Suprapubic skin (tissue), 4 donors: ENCODE results near the gene RABAC1. TPM values are rescaled to one million over a fixed set of nuclear protein-coding genes. Genes with fewer than 3 reads are reported as not detected.
"Not testable (repeated sequence)": the region's sequence is repeated elsewhere in the genome, so short reads cannot be mapped to it uniquely, and the experiment has no call there.

Experiments used
- DNase-seq, 2 donors: peaks; one replicate each; pipeline ENCODE4 v3.0.0-alpha.2; 2019; ENCODE audit warnings: low spot score in 2 of 2
- H3K27ac ChIP-seq: fragments of 200-600 bp; sonication (generic); one replicate; pipeline ENCODE4 v1.5.1; 2019
- H3K27me3 ChIP-seq: fragments of 200-600 bp; sonication (generic); one replicate; pipeline ENCODE4 v1.5.1; 2019
- H3K36me3 ChIP-seq: fragments of 200-600 bp; sonication (generic); one replicate; pipeline ENCODE4 v1.5.1; 2019
- H3K4me1 ChIP-seq: fragments of 200-600 bp; sonication (generic); one replicate; pipeline ENCODE4 v1.5.1; 2019
- H3K4me3 ChIP-seq: fragments of 200-600 bp; sonication (generic); one replicate; pipeline ENCODE4 v1.5.1; 2019; ENCODE audit warnings: mild to moderate bottlenecking
- H3K9me3 ChIP-seq: fragments of 200-600 bp; sonication (generic); one replicate; pipeline ENCODE4 v1.5.1; 2019
- CTCF ChIP-seq, 2 donors: fragments of 200-600 bp in 1 of 2; fragments of 450-650 bp in 1 of 2; sonication (generic) in 1 of 2; IDR thresholded peaks; one replicate each; pipeline ENCODE4 v1.5.1; 2016 to 2019; ENCODE audit warnings: antibody characterized with exemption in 2 of 2, mild to moderate bottlenecking in 1 of 2, moderate library complexity in 1 of 2
- EP300 ChIP-seq: sonication (generic); formaldehyde crosslinking; IDR thresholded peaks from one replicate; pipeline ENCODE4 v1.6.1; 2017; ENCODE audit warnings: antibody characterized with exemption
- POLR2A ChIP-seq, 2 donors: fragments of 450-650 bp; IDR thresholded peaks; one replicate each; pipeline ENCODE4 v1.6.1; 2017; ENCODE audit warnings: antibody characterized with exemption in 2 of 2, mild to moderate bottlenecking in 2 of 2, moderate library complexity in 2 of 2
- POLR2AphosphoS5 ChIP-seq, 3 donors: sonication (generic); formaldehyde crosslinking; IDR thresholded peaks; one replicate each; pipeline ENCODE4 v1.6.1; 2017; ENCODE audit warnings: antibody characterized with exemption in 3 of 3
- WGBS: methylation state at CpG from one replicate; pipeline ENCODE4 v1.1.5; 2018; 5-methylcytosine and 5-hydroxymethylcytosine counted together
- total RNA-seq, 4 donors: library from RNA; depleted of rRNA; stranded (reverse); fragments of >200 nt; gene quantifications; one replicate each; pipeline ENCODE4 v1.1.0, GENCODE V29; 2016

RABAC1 gene
- total RNA-seq, 4 donors from 2014 or later = 75.2 to 137 (median 125) TPM

GRCh38 chr19:41995959-41996797 is 37.1 kb upstream of the RABAC1 start:
- TF ChIP-seq POLR2A (IDR thresholded peaks at IDR 0.05) = no peak
- no peak for TF ChIP-seq POLR2AphosphoS5 (IDR thresholded peaks at IDR 0.05)
- TF ChIP-seq EP300 = no peak
- TF ChIP-seq CTCF (IDR thresholded peaks at IDR 0.05) = no peak
- H3K4me1 ChIP-seq = peaks cover 29% of the 10 kb centered on the region
- H3K9me3 ChIP-seq = no peaks in the 10 kb centered on the region
- DNase-seq = no peak
- H3K27ac ChIP-seq = no peak overlapping the region
- no peaks in the 10 kb centered on the region for H3K36me3 ChIP-seq
- H3K27me3 ChIP-seq = peaks cover 99% of the 10 kb centered on the region
- WGBS = 35% methylated on average over 12 of the region's 12 CpGs
- no peak overlapping the region for H3K4me3 ChIP-seq

GRCh38 chr19:41994994-41995958 is 36.2 kb upstream of the RABAC1 start:
- no peak for TF ChIP-seq CTCF (IDR thresholded peaks at IDR 0.05)
- TF ChIP-seq POLR2A (IDR thresholded peaks at IDR 0.05) = no peak
- TF ChIP-seq EP300 = no peak
- TF ChIP-seq POLR2AphosphoS5 (IDR thresholded peaks at IDR 0.05) = no peak
- WGBS = 85% methylated on average over 19 of the region's 19 CpGs
- no peaks in the 10 kb centered on the region for H3K9me3 ChIP-seq
- H3K27ac ChIP-seq = no peak overlapping the region
- no peak for DNase-seq
- H3K36me3 ChIP-seq = no peaks in the 10 kb centered on the region
- H3K4me1 ChIP-seq = peaks cover 29% of the 10 kb centered on the region
- peaks cover 98% of the 10 kb centered on the region for H3K27me3 ChIP-seq
- no peak overlapping the region for H3K4me3 ChIP-seq

GRCh38 chr19:41994521-41994971 is 35.4 kb upstream of the RABAC1 start:
- 27% methylated on average over 12 of the region's 13 CpGs for WGBS
- H3K27me3 ChIP-seq = peaks cover 96% of the 10 kb centered on the region

GRCh38 chr19:41993612-41994483 is 34.7 kb upstream of the RABAC1 start, which contains the start of gene ATP1A3:
TSS of gene ATP1A3 (minus strand) at chr19:41994230. CDS start at chr19:41994076, 154 bp downstream.
- H3K27me3 ChIP-seq = peaks cover 89% of the 10 kb centered on the region
- H3K4me3 ChIP-seq = peak within 1 kb of the TSS; percentile 44

More at GRCh38 chr19:41994521-41994971, 35.4 kb upstream of the RABAC1 start:
- Histone ChIP-seq H3K9me3 (no peaks in the 10 kb centered on the region), H3K36me3 (no peaks in the 10 kb centered on the region), H3K4me1 (peaks cover 29% of the 10 kb centered on the region), H3K4me3 (peak overlapping the region; percentile 44), H3K27ac (no peak overlapping the region)
- TF ChIP-seq POLR2AphosphoS5 (IDR thresholded peaks at IDR 0.05) (no peak), CTCF (IDR thresholded peaks at IDR 0.05) (no peak), POLR2A (IDR thresholded peaks at IDR 0.05) (no peak), EP300 (no peak)
- DNase-seq = no peak

GRCh38 chr19:41991925-41992569 is 32.9 kb upstream of the RABAC1 start:
- not testable (repeated sequence) for DNase-seq, H3K4me3 ChIP-seq, H3K9me3 ChIP-seq, H3K36me3 ChIP-seq, H3K27ac ChIP-seq
- 67% methylated on average over 7 of the region's 11 CpGs for WGBS
- Histone ChIP-seq H3K4me1 (peaks cover 12% of the 10 kb centered on the region), H3K27me3 (peaks cover 74% of the 10 kb centered on the region)

More at GRCh38 chr19:41993612-41994483, 34.7 kb upstream of the RABAC1 start, which contains the start of gene ATP1A3:
- H3K9me3 ChIP-seq = no peaks in the 10 kb centered on the region
- TF ChIP-seq CTCF (IDR thresholded peaks at IDR 0.05) = no peak
- no peak for TF ChIP-seq POLR2A (IDR thresholded peaks at IDR 0.05)
- no peak for TF ChIP-seq POLR2AphosphoS5 (IDR thresholded peaks at IDR 0.05)
- no peak for TF ChIP-seq EP300
- WGBS = 0% methylated on average over 5 of the region's 84 CpGs
- peaks cover 29% of the 10 kb centered on the region for H3K4me1 ChIP-seq
- no peak within 1 kb of the TSS for H3K27ac ChIP-seq
- DNase-seq = no peak
- no peaks in the 10 kb centered on the region for H3K36me3 ChIP-seq
